B cell (primary cell): Measurements from ENCODE around the gene RAB8A. TPM values are rescaled to one million over a fixed set of nuclear protein-coding genes. Genes with fewer than 3 reads are reported as not detected.

Experiments used
- ATAC-seq: fragments of 200-7000 bp; cut with Tn5 transposase; one replicate; pipeline ENCODE4 v1.10.0; 2021; ENCODE audit warnings: low read depth, mild to moderate bottlenecking, moderate number of reproducible peaks, moderate library complexity
- CTCF ChIA-PET: fragments of 350-600 bp; sonication (Branson Sonifier 250); formaldehyde crosslinking; loops from one replicate; lab custom pipeline; 2021; ENCODE audit warnings: antibody characterized with exemption, inconsistent platforms; lab: Charles Lee
- POLR2A ChIA-PET: fragments of 350-600 bp; sonication (Branson Sonifier 250); formaldehyde crosslinking; loops from one replicate; lab custom pipeline; 2021; ENCODE audit warnings: antibody characterized with exemption; lab: Charles Lee
- DNase-seq: peaks from one replicate; pipeline ENCODE4 v3.0.0; 2013
- H2AFZ ChIP-seq: 2 replicates; pipeline ENCODE4 v1.6.1; 2012; ENCODE audit warnings: mild to moderate bottlenecking, low read depth, low read length; ENCODE audit not compliant: insufficient read depth, poor library complexity, severe bottlenecking
- H3K27ac ChIP-seq, 2 donors: 1 replicate in 1 of 2; 2 replicates in 1 of 2; pipeline ENCODE4 v1.5.1; 2012 to 2013; ENCODE audit warnings: low read length in 2 of 2, mild to moderate bottlenecking in 2 of 2, moderate library complexity in 1 of 2
- H3K27me3 ChIP-seq, 4 experiments: fragments of 200-600 bp in 1 of 4; sonication (generic) in 1 of 4; replicated peaks in 1 of 4; 1 replicate in 2 of 4; 2 replicates in 2 of 4; pipeline versions ENCODE4 v1.6.1 to v1.7.0; 2013 to 2016; ENCODE audit warnings: low read length in 3 of 4, mild to moderate bottlenecking in 2 of 4, mixed read lengths in 1 of 4, moderate library complexity in 1 of 4; ENCODE audit not compliant: insufficient read depth in 4 of 4, control insufficient read depth in 3 of 4; ENCODE audit errors: control extremely low read depth in 1 of 4
- H3K36me3 ChIP-seq, 2 experiments: replicated peaks in 1 of 2; 1 replicate in 1 of 2; 2 replicates in 1 of 2; pipeline versions ENCODE4 v1.6.1 to v1.7.1; 2013; ENCODE audit warnings: low read length in 1 of 2; ENCODE audit not compliant: insufficient read depth in 2 of 2, control insufficient read depth in 1 of 2; ENCODE audit errors: control extremely low read depth in 1 of 2, extremely low read depth in 1 of 2
- H3K4me1 ChIP-seq, 2 donors: fragments of 200-600 bp in 1 of 2; sonication (generic) in 1 of 2; 1 replicate in 1 of 2; 2 replicates in 1 of 2; pipeline versions ENCODE4 v1.5.1 to v1.6.1; 2013 to 2017; ENCODE audit warnings: low read length in 2 of 2; ENCODE audit not compliant: control insufficient read depth in 2 of 2, insufficient read depth in 2 of 2
- H3K4me2 ChIP-seq: replicated peaks from 2 replicates; pipeline ENCODE3; 2012; ENCODE audit warnings: mild to moderate bottlenecking, low read depth, low read length; ENCODE audit not compliant: poor library complexity, severe bottlenecking
- H3K4me3 ChIP-seq, 5 experiments: fragments of 200-600 bp in 1 of 5; sonication (generic) in 1 of 5; 1 replicate in 3 of 5; 2 replicates in 2 of 5; pipeline versions ENCODE4 v1.5.1 to v1.7.0; 2011 to 2016; ENCODE audit warnings: low read length in 4 of 5, mild to moderate bottlenecking in 4 of 5, low read depth in 2 of 5, control low read depth in 1 of 5, moderate library complexity in 1 of 5; ENCODE audit not compliant: insufficient read depth in 1 of 5; ENCODE audit errors: control extremely low read depth in 1 of 5, extremely low read depth in 1 of 5
- H3K79me2 ChIP-seq: fragments of 200-600 bp; sonication (generic); one replicate; pipeline ENCODE4 v1.6.0; 2016; ENCODE audit warnings: low read length; ENCODE audit not compliant: control insufficient read depth, insufficient read depth
- H3K9ac ChIP-seq: fragments of 200-600 bp; sonication (generic); 2 replicates; pipeline ENCODE4 v1.6.1; 2017; ENCODE audit warnings: mild to moderate bottlenecking, low read length, moderate library complexity
- H3K9me3 ChIP-seq, 3 donors: one replicate each; pipeline versions ENCODE4 v1.6.1 to v1.7.1; 2013; ENCODE audit warnings: low read length in 2 of 3; ENCODE audit not compliant: control insufficient read depth in 2 of 3, insufficient read depth in 1 of 3; ENCODE audit errors: control extremely low read depth in 1 of 3
- H4K20me1 ChIP-seq: 2 replicates; pipeline ENCODE4 v1.6.0; 2012; ENCODE audit warnings: mild to moderate bottlenecking, low read length; ENCODE audit not compliant: insufficient read depth, control insufficient read depth, poor library complexity, severe bottlenecking
- H3K27ac Mint-ChIP-seq: one replicate; pipeline ENCODE4 v1.8.0; 2021; ENCODE audit warnings: mixed read lengths
- H3K27me3 Mint-ChIP-seq: one replicate; pipeline ENCODE4 v1.8.0; 2021; ENCODE audit warnings: mixed read lengths
- H3K4me1 Mint-ChIP-seq: one replicate; pipeline ENCODE4 v1.8.0; 2021; ENCODE audit warnings: mixed read lengths
- H3K4me3 Mint-ChIP-seq: one replicate; pipeline ENCODE4 v1.8.0; 2021; ENCODE audit warnings: mixed read lengths
- H3K9me3 Mint-ChIP-seq: one replicate; pipeline ENCODE4 v1.8.0; 2022; ENCODE audit warnings: mixed read lengths; ENCODE audit not compliant: insufficient read depth
- EZH2 ChIP-seq: IDR thresholded peaks from 2 replicates; pipeline ENCODE4 v1.6.1; 2012; ENCODE audit warnings: borderline replicate concordance, low read depth, mild to moderate bottlenecking, moderate library complexity, low read length; ENCODE audit not compliant: insufficient read depth, poor library complexity, severe bottlenecking
- WGBS: methylation state at CpG from one replicate; pipeline ENCODE4 v1.1.5; 2013; ENCODE audit warnings: missing lambda C conversion rate; ENCODE audit not compliant: insufficient coverage; 5-methylcytosine and 5-hydroxymethylcytosine counted together
- intact Hi-C: fragments of 100-400 bp; cut with micrococcal nuclease; formaldehyde crosslinking; loops from one replicate; pipeline ENCODE4 v1.10.0; 2022
- polyA plus RNA-seq: library from polyadenylated mRNA; depleted of rRNA; stranded (reverse); fragments of >200 nt; gene quantifications from 2 replicates; pipeline ENCODE4 v1.2.3, GENCODE V29; 2012
- total RNA-seq, 2 donors: library from RNA; stranded (reverse); fragments of 120-200 nt in 1 of 2; gene quantifications; 1 replicate in 1 of 2; 2 replicates in 1 of 2; pipeline versions ENCODE4 v1.2.3 to v1.2.4, GENCODE V29; 2013 to 2022
- TF ChIP-seq, protein P1 (sequence below): fragments of 200-600 bp; IDR thresholded peaks from one replicate; pipeline ENCODE4 v1.8.0; 2022; ENCODE audit warnings: antibody characterized with exemption, mild to moderate bottlenecking

RAB8A gene
- total and polyA plus RNA-seq, 2 donors (not counting 1 experiment from before 2014, with no cell fraction given) = 65.5 to 117 TPM

DNA sequence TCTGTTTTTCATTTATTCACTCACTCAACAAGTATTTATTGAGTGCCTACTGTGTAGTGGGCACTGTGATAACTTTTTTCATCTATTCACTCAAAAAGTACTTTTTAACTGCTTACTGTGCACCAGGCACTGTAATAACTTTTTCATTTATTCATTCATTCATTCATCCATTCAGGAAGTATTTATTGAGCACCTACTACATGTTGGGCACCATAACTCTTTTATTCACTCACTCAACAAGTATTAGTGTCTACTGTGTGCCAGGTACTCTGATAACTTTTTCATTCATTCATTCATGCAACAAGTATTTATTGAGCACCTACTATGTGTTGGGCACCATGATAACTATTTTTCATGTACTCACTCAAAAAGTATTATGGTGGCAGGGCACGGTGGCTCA is 54.7 kb downstream of the RAB8A start:
- DNase-seq = no peak
- CTCF ChIA-PET = no interaction called here
- H4K20me1 ChIP-seq = no peaks in the 10 kb centered on the region
- no peaks in the 10 kb centered on the region for H3K36me3 ChIP-seq
- no peaks in the 10 kb centered on the region for H3K9me3 Mint-ChIP-seq
- TF ChIP-seq EZH2 = no peak
- TF ChIP-seq, protein P1, sequence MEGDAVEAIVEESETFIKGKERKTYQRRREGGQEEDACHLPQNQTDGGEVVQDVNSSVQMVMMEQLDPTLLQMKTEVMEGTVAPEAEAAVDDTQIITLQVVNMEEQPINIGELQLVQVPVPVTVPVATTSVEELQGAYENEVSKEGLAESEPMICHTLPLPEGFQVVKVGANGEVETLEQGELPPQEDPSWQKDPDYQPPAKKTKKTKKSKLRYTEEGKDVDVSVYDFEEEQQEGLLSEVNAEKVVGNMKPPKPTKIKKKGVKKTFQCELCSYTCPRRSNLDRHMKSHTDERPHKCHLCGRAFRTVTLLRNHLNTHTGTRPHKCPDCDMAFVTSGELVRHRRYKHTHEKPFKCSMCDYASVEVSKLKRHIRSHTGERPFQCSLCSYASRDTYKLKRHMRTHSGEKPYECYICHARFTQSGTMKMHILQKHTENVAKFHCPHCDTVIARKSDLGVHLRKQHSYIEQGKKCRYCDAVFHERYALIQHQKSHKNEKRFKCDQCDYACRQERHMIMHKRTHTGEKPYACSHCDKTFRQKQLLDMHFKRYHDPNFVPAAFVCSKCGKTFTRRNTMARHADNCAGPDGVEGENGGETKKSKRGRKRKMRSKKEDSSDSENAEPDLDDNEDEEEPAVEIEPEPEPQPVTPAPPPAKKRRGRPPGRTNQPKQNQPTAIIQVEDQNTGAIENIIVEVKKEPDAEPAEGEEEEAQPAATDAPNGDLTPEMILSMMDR = no peak
- POLR2A ChIA-PET = no interaction called here
- no peak overlapping the region for H2AFZ ChIP-seq
- WGBS = no CpG with 5 or more reads among the region's 1 CpG
- H3K27me3 Mint-ChIP-seq = no peaks in the 10 kb centered on the region
- peaks cover 0 to 7% (median 3%) of the 10 kb centered on the region in 3 donors for H3K9me3 ChIP-seq
- no peak overlapping the region for H3K9ac ChIP-seq
- H3K4me3 ChIP-seq = no peak overlapping the region
- intact Hi-C loops = no loop called here
- peaks cover 15 to 22% of the 10 kb centered on the region in 2 donors for H3K4me1 ChIP-seq
- H3K4me2 ChIP-seq = no peak overlapping the region
- H3K4me1 Mint-ChIP-seq = peaks cover 14% of the 10 kb centered on the region
- no peak overlapping the region for H3K27ac Mint-ChIP-seq
- H3K27me3 ChIP-seq = no peaks in the 10 kb centered on the region
- no peaks in the 10 kb centered on the region for H3K79me2 ChIP-seq
- H3K4me3 Mint-ChIP-seq = no peak overlapping the region
- H3K27ac ChIP-seq = no peak overlapping the region
- no peak for ATAC-seq

DNA sequence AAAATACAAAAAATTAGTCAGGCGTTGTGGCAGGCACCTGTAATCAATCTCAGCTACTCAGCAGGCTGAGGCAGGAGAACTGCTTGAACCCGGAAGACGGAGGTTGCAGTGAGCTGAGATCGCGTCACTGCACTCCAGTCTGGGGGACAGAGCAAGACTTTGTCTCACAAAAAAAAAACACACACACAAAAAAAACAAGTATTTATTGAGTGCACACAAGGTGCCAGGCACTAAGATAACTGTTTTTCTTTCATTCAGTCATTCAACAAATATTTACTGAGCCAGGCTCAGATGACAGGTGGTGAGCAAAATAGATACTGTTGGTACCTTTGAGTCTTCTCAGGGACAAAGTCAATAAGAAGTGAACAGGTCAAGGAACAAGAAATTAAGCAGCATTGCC is 55.4 kb downstream of the RAB8A start:
- H3K36me3 ChIP-seq = no peaks in the 10 kb centered on the region
- no peak overlapping the region for H3K4me3 ChIP-seq
- intact Hi-C loops = no loop called here
- no peak overlapping the region for H3K4me2 ChIP-seq
- Mint-ChIP-seq H3K9me3 (no peaks in the 10 kb centered on the region), H3K27me3 (no peaks in the 10 kb centered on the region), H3K4me3 (no peak overlapping the region), H3K4me1 (peaks cover 14% of the 10 kb centered on the region), H3K27ac (no peak overlapping the region)
- no peak overlapping the region for H3K27ac ChIP-seq
- H2AFZ ChIP-seq = no peak overlapping the region
- H3K9ac ChIP-seq = no peak overlapping the region
- POLR2A ChIA-PET = no interaction called here
- H3K4me1 ChIP-seq = peaks cover 15 to 22% of the 10 kb centered on the region in 2 donors
- no peaks in the 10 kb centered on the region for H4K20me1 ChIP-seq
- no peaks in the 10 kb centered on the region for H3K79me2 ChIP-seq
- no peaks in the 10 kb centered on the region for H3K27me3 ChIP-seq
- CTCF ChIA-PET = no interaction called here
- ATAC-seq (no peak), DNase-seq (no peak)
- 100% methylated on average over 4 of the region's 5 CpGs for WGBS
- H3K9me3 ChIP-seq = peaks cover 0 to 7% (median 3%) of the 10 kb centered on the region in 3 donors
- TF ChIP-seq EZH2 = no peak
- TF ChIP-seq, protein P1 = no peak
